HL-60 (cell line): ENCODE data around the gene CDK19.

Source experiments
- CTCF ChIP-seq: IDR thresholded peaks from one replicate; pipeline ENCODE4 v1.5.1; 2011; ENCODE audit warnings: low read length, control low read depth, inconsistent platforms; ENCODE audit not compliant: insufficient read depth
- POLR2AphosphoS5 ChIP-seq: IDR thresholded peaks from 2 replicates; pipeline ENCODE4 v1.6.1; 2012; ENCODE audit warnings: low read depth

- TF ChIP-seq CTCF: no peak
- no peak for TF ChIP-seq POLR2AphosphoS5
These were observed 172.6 kb downstream of the CDK19 start for GRCh38 chr6:110642711-110643110.
